Kasumi-1 (cell line): ENCODE results near the gene NUTM2G.
"Not testable (repeated sequence)": the region's sequence is repeated elsewhere in the genome, so short reads cannot be mapped to it uniquely, and the experiment has no call there.

Experiments
- DNase-seq, 2 experiments: peaks; one replicate each; lab custom pipeline; 2025; lab: John Stamatoyannopoulos, UW

Gene NUTM2G

GRCh38 chr9:96942181-96942580, 13.5 kb downstream of the NUTM2G start:
- not testable (repeated sequence) for DNase-seq

- not testable (repeated sequence) for DNase-seq
Observed at GRCh38 chr9:96949346-96949745, 20.7 kb downstream of the NUTM2G start.

DNA sequence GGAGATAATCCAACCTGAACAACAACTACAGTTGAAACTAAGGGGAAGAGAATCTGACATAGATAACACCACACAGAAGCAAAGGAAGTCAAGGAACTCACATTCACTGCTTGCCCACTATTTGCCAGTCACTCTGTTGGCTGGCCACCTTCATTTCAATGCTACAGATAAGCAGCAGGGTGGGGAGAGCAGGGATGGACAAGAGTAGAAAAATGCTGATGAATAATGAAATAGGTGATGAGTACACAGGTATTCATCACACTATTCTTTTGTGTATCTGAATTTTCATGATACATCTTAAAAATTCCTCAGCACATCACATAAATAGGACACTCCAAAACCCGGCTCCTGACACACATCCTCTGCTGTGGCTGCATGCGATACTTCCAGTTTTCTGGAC, 21.9 kb downstream of the NUTM2G start:
- DNase-seq: not testable (repeated sequence)

- DNase-seq: not testable (repeated sequence)
Observed at GRCh38 chr9:96967591-96967990, 38.9 kb downstream of the NUTM2G start.

- DNase-seq: not testable (repeated sequence)
Observed at GRCh38 chr9:96972552-96972951, 43.9 kb downstream of the NUTM2G start.

GRCh38 chr9:96974037-96974436, 45.4 kb downstream of the NUTM2G start:
- not testable (repeated sequence) for DNase-seq

GRCh38 chr9:96983496-96984122, 55.0 kb downstream of the NUTM2G start:
- DNase-seq: not testable (repeated sequence)

DNA sequence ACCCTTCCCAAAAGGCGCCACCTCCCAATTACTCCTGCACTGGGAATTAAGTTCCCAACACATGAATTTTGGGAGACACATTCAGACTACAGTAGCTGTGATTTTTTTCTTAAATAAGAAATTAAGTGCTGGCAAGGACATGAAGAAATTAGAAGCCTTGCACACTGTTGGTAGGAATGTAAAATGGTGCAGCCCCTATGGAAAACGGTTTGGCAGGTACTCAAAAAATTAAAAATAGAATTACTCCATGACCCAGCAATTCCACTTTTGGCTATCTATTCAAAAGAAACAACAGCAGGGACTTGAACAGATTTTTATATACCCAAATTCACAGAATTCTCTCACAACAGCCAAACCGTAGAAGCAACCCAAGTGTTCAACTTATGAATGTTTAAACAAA, 55.5 kb downstream of the NUTM2G start:
- DNase-seq: not testable (repeated sequence)

DNA sequence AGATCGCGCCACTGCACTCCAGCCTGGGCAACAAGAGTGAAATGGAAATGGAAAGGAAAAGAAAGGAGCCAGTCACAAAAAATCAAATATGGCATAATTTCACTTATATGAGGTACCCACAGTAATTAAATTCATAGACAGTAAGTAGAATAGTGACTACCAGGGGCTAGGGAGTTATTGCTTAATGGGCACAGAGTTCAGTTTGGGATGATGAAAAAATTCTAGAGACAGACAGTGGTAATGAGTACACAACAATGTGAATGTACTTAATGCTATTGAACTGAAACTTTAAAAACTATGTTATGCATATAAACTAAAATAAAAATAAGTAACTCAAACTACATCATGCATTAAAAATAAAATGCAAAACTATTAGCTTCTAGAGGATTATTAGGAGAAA, 56.2 kb downstream of the NUTM2G start:
- DNase-seq: not testable (repeated sequence)
